Ovary (tissue), 9 donors: ENCODE measurements around the gene ADCY9. TPM values are rescaled to one million over a fixed set of nuclear protein-coding genes. Genes with fewer than 3 reads are reported as not detected.

ENCODE experiments used
- DNase-seq, 5 donors: peaks; one replicate each; pipeline ENCODE4 v3.0.0-alpha.2; 2019 to 2020
- H3K27ac ChIP-seq, 2 donors: fragments of 200-600 bp; one replicate each; pipeline versions ENCODE4 v1.5.1 to v1.8.0; 2019 to 2022
- H3K27me3 ChIP-seq: fragments of 200-600 bp; one replicate; pipeline ENCODE4 v1.8.0; 2022
- H3K36me3 ChIP-seq: fragments of 200-600 bp; sonication (generic); one replicate; pipeline ENCODE4 v1.5.1; 2019
- H3K4me1 ChIP-seq: one replicate; pipeline ENCODE4 v1.8.1; 2013; ENCODE audit warnings: mild to moderate bottlenecking, moderate library complexity; ENCODE audit not compliant: insufficient read depth
- H3K4me3 ChIP-seq: fragments of 200-600 bp; sonication (generic); one replicate; pipeline ENCODE4 v1.5.1; 2017
- H3K9me3 ChIP-seq, 2 donors: fragments of 200-600 bp in 1 of 2; sonication (generic) in 1 of 2; one replicate each; pipeline versions ENCODE4 v1.5.1 to v1.8.1; 2013 to 2019; ENCODE audit warnings: mild to moderate bottlenecking in 1 of 2, moderate library complexity in 1 of 2
- EP300 ChIP-seq: sonication (generic); formaldehyde crosslinking; IDR thresholded peaks from one replicate; pipeline ENCODE4 v1.6.1; 2017; ENCODE audit warnings: antibody characterized with exemption
- POLR2A ChIP-seq: fragments of 450-650 bp; IDR thresholded peaks from one replicate; pipeline ENCODE4 v1.6.1; 2017; ENCODE audit warnings: antibody characterized with exemption, mild to moderate bottlenecking, moderate library complexity
- WGBS, 3 donors: extraction: QIAGEN DNeasy Blood & Tissue Kit in 1 of 3; methylation state at CpG; one replicate each; pipeline versions ENCODE4 v1.1.5 to v1.1.7; 2013 to 2017; 5-methylcytosine and 5-hydroxymethylcytosine counted together
- intact Hi-C, 4 donors: fragments of 100-400 bp; cut with DNase I; formaldehyde crosslinking; loops; one replicate each; pipeline versions ENCODE4 v1.11.0 to v1.15.1; 2022 to 2023
- polyA plus RNA-seq, 2 donors: library from polyadenylated mRNA; stranded (reverse); fragments of 200-250 nt in 1 of 2; fragments of 350-450 nt in 1 of 2; fragmentation: Illumina TruSeq in 1 of 2; extraction: RNeasy Lipid Tissue Mini Kit (QIAGEN cat#74804) in 1 of 2; gene quantifications; one replicate each; pipeline ENCODE4 v1.2.3, GENCODE V29; 2013 to 2014
- total RNA-seq, 7 donors: library from RNA; depleted of rRNA in 2 of 7; stranded (reverse); fragments of >200 nt in 2 of 7; fragmentation: NEBNext Ultra II Directional in 3 of 7; extraction: Animal tissue kit (Norgen Biotek cat#: 25700) in 3 of 7; gene quantifications; one replicate each; pipeline versions ENCODE4 v1.1.0 to v1.2.4, GENCODE V29; 2016 to 2023
- TF ChIP-seq, protein P1 (sequence below), 3 donors: fragments of 450-650 bp in 2 of 3; fragments of 200-600 bp in 1 of 3; IDR thresholded peaks; one replicate each; pipeline versions ENCODE4 v1.5.1 to v1.8.0; 2016 to 2022; ENCODE audit warnings: antibody characterized with exemption in 3 of 3, mild to moderate bottlenecking in 1 of 3
- donor health status: DM: no; HTN: no; CAD: no; lungs with moderate emphysema.
- donor health status: DM: no; HTN: no; CAD: no.
- donor health status: Bipolar disorder and iron deficiency.
- donor health status: DM: yes; HTN: yes; CAD: no.
- donor health status: DM: no; HTN: no; CAD: no.
- donor health status: DM: yes; HTN: yes; CAD: no.

Gene ADCY9
- total and polyA plus RNA-seq, 9 donors: 10.7 to 31.3 (median 23.3) TPM

- H3K36me3 ChIP-seq: no peaks in the 10 kb centered on the region
- H3K4me1 ChIP-seq: peaks cover 3% of the 10 kb centered on the region
- intact Hi-C loops: no loop called here
- no peak for TF ChIP-seq POLR2A
- TF ChIP-seq EP300: no peak
- TF ChIP-seq, protein P1, sequence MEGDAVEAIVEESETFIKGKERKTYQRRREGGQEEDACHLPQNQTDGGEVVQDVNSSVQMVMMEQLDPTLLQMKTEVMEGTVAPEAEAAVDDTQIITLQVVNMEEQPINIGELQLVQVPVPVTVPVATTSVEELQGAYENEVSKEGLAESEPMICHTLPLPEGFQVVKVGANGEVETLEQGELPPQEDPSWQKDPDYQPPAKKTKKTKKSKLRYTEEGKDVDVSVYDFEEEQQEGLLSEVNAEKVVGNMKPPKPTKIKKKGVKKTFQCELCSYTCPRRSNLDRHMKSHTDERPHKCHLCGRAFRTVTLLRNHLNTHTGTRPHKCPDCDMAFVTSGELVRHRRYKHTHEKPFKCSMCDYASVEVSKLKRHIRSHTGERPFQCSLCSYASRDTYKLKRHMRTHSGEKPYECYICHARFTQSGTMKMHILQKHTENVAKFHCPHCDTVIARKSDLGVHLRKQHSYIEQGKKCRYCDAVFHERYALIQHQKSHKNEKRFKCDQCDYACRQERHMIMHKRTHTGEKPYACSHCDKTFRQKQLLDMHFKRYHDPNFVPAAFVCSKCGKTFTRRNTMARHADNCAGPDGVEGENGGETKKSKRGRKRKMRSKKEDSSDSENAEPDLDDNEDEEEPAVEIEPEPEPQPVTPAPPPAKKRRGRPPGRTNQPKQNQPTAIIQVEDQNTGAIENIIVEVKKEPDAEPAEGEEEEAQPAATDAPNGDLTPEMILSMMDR (IDR thresholded peaks at IDR 0.05): no peak
- no peaks in the 10 kb centered on the region for H3K9me3 ChIP-seq
- H3K27me3 ChIP-seq: no peaks in the 10 kb centered on the region
- 93 to 95% (median 93%) methylated on average over 15 of the region's 15 CpGs for WGBS, 3 donors
- no peak overlapping the region for H3K27ac ChIP-seq
- no peak for DNase-seq
- no peak overlapping the region for H3K4me3 ChIP-seq
Observed at GRCh38 chr16:4103745-4104144, 12.5 kb downstream of the ADCY9 start.

GRCh38 chr16:4101421-4102219, 14.6 kb downstream of the ADCY9 start:
- WGBS, 3 donors: 75 to 92% (median 83%) methylated on average over 20 of the region's 20 CpGs
- TF ChIP-seq POLR2A: no peak
- TF ChIP-seq EP300: no peak
- TF ChIP-seq, protein P1 (IDR thresholded peaks at IDR 0.05): no peak
- Histone ChIP-seq H3K9me3 (no peaks in the 10 kb centered on the region), H3K27ac (no peak overlapping the region), H3K36me3 (no peaks in the 10 kb centered on the region), H3K27me3 (no peaks in the 10 kb centered on the region), H3K4me3 (no peak overlapping the region), H3K4me1 (no peaks in the 10 kb centered on the region)
- intact Hi-C loops: no loop called here
- no peak for DNase-seq

GRCh38 chr16:4098501-4098900, 17.7 kb downstream of the ADCY9 start:
- no peak overlapping the region for H3K27ac ChIP-seq
- H3K27me3 ChIP-seq: no peaks in the 10 kb centered on the region
- H3K36me3 ChIP-seq: no peaks in the 10 kb centered on the region
- intact Hi-C loops: no loop called here
- no peak overlapping the region for H3K4me3 ChIP-seq
- no peaks in the 10 kb centered on the region for H3K9me3 ChIP-seq
- DNase-seq: no peak
- H3K4me1 ChIP-seq: no peaks in the 10 kb centered on the region
- 54 to 80% (median 74%) methylated on average over 4 of the region's 4 CpGs for WGBS, 3 donors
- TF ChIP-seq EP300: no peak
- no peak for TF ChIP-seq POLR2A
- TF ChIP-seq, protein P1 (IDR thresholded peaks at IDR 0.05): no peak

DNA sequence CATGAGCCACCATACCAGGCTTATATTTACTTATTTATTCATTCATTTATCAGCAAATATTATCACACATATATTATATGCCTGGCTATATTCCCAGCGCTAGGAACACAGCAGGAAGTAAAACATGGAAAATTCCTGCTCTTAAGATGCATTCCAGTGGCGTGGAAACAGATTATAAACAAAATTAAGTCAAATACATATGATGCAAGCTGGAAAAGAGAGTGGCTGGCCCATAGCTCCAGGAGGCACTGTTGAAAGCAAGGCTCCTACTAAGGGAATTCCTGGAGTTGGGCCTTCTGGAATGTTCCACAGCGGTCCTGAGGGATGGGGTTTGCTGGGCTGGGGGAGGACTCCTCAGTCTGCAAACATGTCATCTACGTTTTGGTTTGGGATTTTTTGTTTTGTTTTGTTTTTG, 18.4 kb downstream of the ADCY9 start:
- no peaks in the 10 kb centered on the region for H3K4me1 ChIP-seq
- no peak overlapping the region for H3K4me3 ChIP-seq
- WGBS, 3 donors: 61 to 66% (median 65%) methylated on average over 4 of the region's 4 CpGs
- intact Hi-C loops: no loop called here
- no peaks in the 10 kb centered on the region for H3K9me3 ChIP-seq
- no peak for DNase-seq
- H3K27me3 ChIP-seq: no peaks in the 10 kb centered on the region
- H3K27ac ChIP-seq: no peak overlapping the region
- H3K36me3 ChIP-seq: no peaks in the 10 kb centered on the region
- no peak for TF ChIP-seq EP300
- no peak for TF ChIP-seq POLR2A
- TF ChIP-seq, protein P1 (IDR thresholded peaks at IDR 0.05): no peak
